ENCODE results near the gene C16orf95. TPM values are rescaled to one million over a fixed set of nuclear protein-coding genes. Genes with fewer than 3 reads are reported as not detected.

The C16orf95 gene
- total RNA-seq, 1 experiment from 2014 or later, result 5.1 TPM

DNA sequence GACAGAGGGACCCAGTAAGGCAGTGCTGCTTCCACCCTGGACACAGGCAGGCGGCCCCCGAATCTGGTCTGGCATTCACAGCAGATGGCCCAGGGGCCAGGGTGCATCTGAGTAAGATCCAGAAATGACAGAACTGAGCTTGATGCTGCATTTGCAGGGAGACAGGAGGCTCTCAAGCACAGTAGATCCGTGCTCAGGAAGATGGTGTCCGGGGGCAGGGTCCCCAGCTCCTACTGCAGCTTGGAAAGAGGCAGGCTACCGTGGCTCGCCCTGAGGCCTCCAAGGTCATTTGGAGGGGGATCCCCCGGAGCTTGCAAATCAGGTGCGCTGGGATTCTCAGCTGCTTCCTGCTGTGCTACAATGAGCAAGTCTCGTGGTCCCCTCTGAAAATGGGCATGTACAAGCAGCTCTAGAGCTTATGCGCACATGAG, 2.2 kb downstream of the C16orf95 start:
- H3K4me3 ChIP-seq (ENCODE audit: low read depth, low read length, poor library complexity, severe bottlenecking), result no peak overlapping the region
- H3K27me3 ChIP-seq (replicated peaks; ENCODE audit: insufficient read depth, low read depth, low read length, poor library complexity), result no peaks in the 10 kb centered on the region
- no peak for TF ChIP-seq EZH2 (IDR thresholded peaks at IDR 0.05; ENCODE audit: borderline replicate concordance, low read depth, low read length, poor library complexity, severe bottlenecking)
- TF ChIP-seq, protein P1, sequence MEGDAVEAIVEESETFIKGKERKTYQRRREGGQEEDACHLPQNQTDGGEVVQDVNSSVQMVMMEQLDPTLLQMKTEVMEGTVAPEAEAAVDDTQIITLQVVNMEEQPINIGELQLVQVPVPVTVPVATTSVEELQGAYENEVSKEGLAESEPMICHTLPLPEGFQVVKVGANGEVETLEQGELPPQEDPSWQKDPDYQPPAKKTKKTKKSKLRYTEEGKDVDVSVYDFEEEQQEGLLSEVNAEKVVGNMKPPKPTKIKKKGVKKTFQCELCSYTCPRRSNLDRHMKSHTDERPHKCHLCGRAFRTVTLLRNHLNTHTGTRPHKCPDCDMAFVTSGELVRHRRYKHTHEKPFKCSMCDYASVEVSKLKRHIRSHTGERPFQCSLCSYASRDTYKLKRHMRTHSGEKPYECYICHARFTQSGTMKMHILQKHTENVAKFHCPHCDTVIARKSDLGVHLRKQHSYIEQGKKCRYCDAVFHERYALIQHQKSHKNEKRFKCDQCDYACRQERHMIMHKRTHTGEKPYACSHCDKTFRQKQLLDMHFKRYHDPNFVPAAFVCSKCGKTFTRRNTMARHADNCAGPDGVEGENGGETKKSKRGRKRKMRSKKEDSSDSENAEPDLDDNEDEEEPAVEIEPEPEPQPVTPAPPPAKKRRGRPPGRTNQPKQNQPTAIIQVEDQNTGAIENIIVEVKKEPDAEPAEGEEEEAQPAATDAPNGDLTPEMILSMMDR (conservative IDR thresholded peaks at IDR 0.05; ENCODE audit: low read depth, low read length), result no peak
- no peak for DNase-seq (ENCODE audit: low spot score)
- no TSS peak for BruUV-seq (replicated peaks)
- no peak overlapping the region for H3K27ac ChIP-seq (ENCODE audit: low read depth, low read length, poor library complexity, severe bottlenecking)
- H3K36me3 ChIP-seq (ENCODE audit: insufficient read depth, low read length, poor library complexity, severe bottlenecking), result no peaks in the 10 kb centered on the region
- intact Hi-C loops (cut with micrococcal nuclease; ENCODE audit: unreplicated experiment), result no loop called here
- CTCF ChIA-PET, result no interaction called here
- peaks cover 6% of the 10 kb centered on the region for H3K4me1 ChIP-seq (ENCODE audit: insufficient read depth, low read length, poor library complexity, severe bottlenecking)
- POLR2A ChIA-PET (ENCODE audit: low non-redundant PET), result no interaction called here
- no peaks in the 10 kb centered on the region for H3K9me3 ChIP-seq (ENCODE audit: low read depth, low read length, poor library complexity, severe bottlenecking)

DNA sequence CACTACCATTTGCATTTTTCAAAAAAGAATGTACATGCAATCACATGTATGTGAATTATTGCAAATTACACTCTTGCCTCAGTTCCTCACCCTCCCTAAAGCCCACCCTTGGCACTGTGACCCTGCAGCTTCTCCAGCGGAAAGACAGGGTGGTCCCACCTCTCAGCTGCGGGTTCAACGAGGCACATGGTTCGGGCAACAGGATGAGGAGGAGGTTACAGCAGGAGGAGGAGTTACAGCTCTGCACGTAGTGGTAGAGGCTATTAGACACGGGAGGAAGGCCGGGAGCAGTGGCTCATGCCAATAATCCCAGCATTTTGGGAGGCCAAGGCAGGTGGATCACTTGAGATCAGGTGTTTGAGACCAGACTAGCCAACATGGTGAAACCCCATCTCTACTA, 5.2 kb downstream of the C16orf95 start:
- TF ChIP-seq, protein P1 (conservative IDR thresholded peaks at IDR 0.05; ENCODE audit: low read depth, low read length), result no peak
- no peak for TF ChIP-seq EZH2 (IDR thresholded peaks at IDR 0.05; ENCODE audit: borderline replicate concordance, low read depth, low read length, poor library complexity, severe bottlenecking)
- Histone ChIP-seq H3K4me1 (ENCODE audit: insufficient read depth, low read length, poor library complexity, severe bottlenecking) (no peaks in the 10 kb centered on the region), H3K27ac (ENCODE audit: low read depth, low read length, poor library complexity, severe bottlenecking) (no peak overlapping the region), H3K9me3 (ENCODE audit: low read depth, low read length, poor library complexity, severe bottlenecking) (peaks cover 3% of the 10 kb centered on the region), H3K4me3 (ENCODE audit: low read depth, low read length, poor library complexity, severe bottlenecking) (no peak overlapping the region), H3K36me3 (ENCODE audit: insufficient read depth, low read length, poor library complexity, severe bottlenecking) (no peaks in the 10 kb centered on the region), H3K27me3 (replicated peaks; ENCODE audit: insufficient read depth, low read depth, low read length, poor library complexity) (no peaks in the 10 kb centered on the region)
- intact Hi-C loops (cut with micrococcal nuclease; ENCODE audit: unreplicated experiment), result no loop called here
- ChIA-PET POLR2A (ENCODE audit: low non-redundant PET) (no interaction called here), CTCF (no interaction called here)
- no TSS peak for BruUV-seq (replicated peaks)
- no peak for DNase-seq (ENCODE audit: low spot score)

DNA sequence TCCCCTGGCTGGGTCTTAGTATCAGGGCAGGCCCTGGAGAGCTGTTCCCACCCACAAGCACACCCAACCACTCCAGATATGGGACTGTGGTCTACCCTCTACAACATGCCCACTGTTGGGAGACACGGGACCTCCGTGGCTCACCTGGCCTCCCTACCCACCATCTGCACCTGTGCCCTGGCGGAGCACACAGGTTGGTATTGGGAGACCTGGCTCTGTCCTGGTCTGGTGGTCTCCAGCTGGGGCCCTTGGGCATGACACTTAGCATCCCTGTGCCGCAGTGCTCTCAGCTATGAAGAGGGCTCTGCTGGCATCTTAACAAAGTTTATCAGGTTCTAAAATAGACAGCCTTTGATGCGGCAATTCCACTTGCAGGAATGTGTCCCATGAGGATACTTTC, 5.8 kb downstream of the C16orf95 start:
- Histone ChIP-seq H3K27me3 (replicated peaks; ENCODE audit: insufficient read depth, low read depth, low read length, poor library complexity) (no peaks in the 10 kb centered on the region), H3K36me3 (ENCODE audit: insufficient read depth, low read length, poor library complexity, severe bottlenecking) (no peaks in the 10 kb centered on the region), H3K4me3 (ENCODE audit: low read depth, low read length, poor library complexity, severe bottlenecking) (no peak overlapping the region), H3K9me3 (ENCODE audit: low read depth, low read length, poor library complexity, severe bottlenecking) (peaks cover 3% of the 10 kb centered on the region), H3K27ac (ENCODE audit: low read depth, low read length, poor library complexity, severe bottlenecking) (no peak overlapping the region), H3K4me1 (ENCODE audit: insufficient read depth, low read length, poor library complexity, severe bottlenecking) (no peaks in the 10 kb centered on the region)
- TF ChIP-seq EZH2 (IDR thresholded peaks at IDR 0.05; ENCODE audit: borderline replicate concordance, low read depth, low read length, poor library complexity, severe bottlenecking), result no peak
- TF ChIP-seq, protein P1 (conservative IDR thresholded peaks at IDR 0.05; ENCODE audit: low read depth, low read length), result no peak
- intact Hi-C loops (cut with micrococcal nuclease; ENCODE audit: unreplicated experiment), result no loop called here
- POLR2A ChIA-PET (ENCODE audit: low non-redundant PET), result no interaction called here
- no TSS peak for BruUV-seq (replicated peaks)
- CTCF ChIA-PET, result no interaction called here
- DNase-seq (ENCODE audit: low spot score), result no peak

Measured in A673 (cell line).